ENCODE measurements around the gene SYCE1L. TPM values are rescaled to one million over a fixed set of nuclear protein-coding genes. Genes with fewer than 3 reads are reported as not detected.

Gene SYCE1L
- total and polyA plus RNA-seq, 9 of the 15 experiments (the other 6 are each of a cell fraction or from before 2014, with no cell fraction given): 0.54 to 2.7 (median 1.1) TPM; not detected in 5

DNA sequence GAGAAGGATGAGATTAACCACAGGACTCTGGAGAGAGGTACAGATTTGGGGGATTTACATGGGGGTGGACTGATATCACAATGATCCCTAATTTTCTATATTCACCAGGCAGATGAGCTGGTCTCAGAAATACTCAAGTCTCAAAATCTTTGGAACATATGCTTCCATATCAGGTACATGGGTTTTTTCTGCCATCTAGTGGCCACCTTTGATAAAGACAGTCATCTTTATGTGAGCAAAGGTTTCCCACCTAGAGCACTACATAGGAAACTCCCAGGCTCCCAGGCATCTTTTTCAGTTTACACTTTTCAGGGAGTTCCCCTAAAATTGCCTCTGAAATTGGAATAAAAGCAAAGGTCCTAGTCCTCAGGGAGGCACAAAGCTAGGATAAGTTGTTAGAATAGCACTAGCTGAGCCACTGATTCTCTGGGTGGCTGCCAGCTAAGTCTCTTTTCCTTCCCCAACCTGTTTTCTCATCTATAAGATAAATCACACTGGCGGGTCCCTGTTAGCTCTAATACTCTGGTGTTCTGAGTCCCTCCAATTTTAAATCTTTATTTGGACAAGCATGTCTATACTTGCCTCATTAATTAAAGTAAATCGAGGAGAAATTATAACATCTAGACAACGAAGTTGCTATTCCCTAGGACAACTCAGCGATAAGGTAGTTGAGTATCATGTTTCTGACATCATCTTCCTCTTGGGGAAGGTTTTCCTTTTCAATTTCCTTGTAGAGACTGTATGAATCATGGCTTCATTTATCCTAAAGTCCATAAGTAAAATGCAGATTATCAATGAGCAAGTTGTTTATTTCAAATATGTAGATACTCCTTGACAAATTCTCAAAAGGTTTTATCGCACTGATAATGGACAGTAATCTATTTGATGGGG, 27.2 kb upstream of the SYCE1L start (continued):
- TF ChIP-seq REST (IDR thresholded peaks at IDR 0.05; ENCODE audit: borderline replicate concordance) (peak; percentile 51; the same call in 1 of the 2 replicates), REST (CRISPR knock-in tag; IDR thresholded peaks at IDR 0.05; ENCODE audit: low read depth) (no peak), SMARCA5 (IDR thresholded peaks at IDR 0.05) (no peak), CEBPB (tag; IDR thresholded peaks at IDR 0.05) (no peak), RAD21 (CRISPR knock-in tag; conservative IDR thresholded peaks at IDR 0.05 in 1 of 2, IDR thresholded peaks at IDR 0.05 in 1 of 2) (peak; percentile 71 to 83), ZNF165 (CRISPR knock-in tag; IDR thresholded peaks at IDR 0.05; ENCODE audit: borderline replicate concordance) (no peak)
- TF ChIP-seq, protein P1, sequence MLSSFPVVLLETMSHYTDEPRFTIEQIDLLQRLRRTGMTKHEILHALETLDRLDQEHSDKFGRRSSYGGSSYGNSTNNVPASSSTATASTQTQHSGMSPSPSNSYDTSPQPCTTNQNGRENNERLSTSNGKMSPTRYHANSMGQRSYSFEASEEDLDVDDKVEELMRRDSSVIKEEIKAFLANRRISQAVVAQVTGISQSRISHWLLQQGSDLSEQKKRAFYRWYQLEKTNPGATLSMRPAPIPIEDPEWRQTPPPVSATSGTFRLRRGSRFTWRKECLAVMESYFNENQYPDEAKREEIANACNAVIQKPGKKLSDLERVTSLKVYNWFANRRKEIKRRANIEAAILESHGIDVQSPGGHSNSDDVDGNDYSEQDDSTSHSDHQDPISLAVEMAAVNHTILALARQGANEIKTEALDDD (IDR thresholded peaks at IDR 0.05): no peak
- TF ChIP-seq, protein P2, sequence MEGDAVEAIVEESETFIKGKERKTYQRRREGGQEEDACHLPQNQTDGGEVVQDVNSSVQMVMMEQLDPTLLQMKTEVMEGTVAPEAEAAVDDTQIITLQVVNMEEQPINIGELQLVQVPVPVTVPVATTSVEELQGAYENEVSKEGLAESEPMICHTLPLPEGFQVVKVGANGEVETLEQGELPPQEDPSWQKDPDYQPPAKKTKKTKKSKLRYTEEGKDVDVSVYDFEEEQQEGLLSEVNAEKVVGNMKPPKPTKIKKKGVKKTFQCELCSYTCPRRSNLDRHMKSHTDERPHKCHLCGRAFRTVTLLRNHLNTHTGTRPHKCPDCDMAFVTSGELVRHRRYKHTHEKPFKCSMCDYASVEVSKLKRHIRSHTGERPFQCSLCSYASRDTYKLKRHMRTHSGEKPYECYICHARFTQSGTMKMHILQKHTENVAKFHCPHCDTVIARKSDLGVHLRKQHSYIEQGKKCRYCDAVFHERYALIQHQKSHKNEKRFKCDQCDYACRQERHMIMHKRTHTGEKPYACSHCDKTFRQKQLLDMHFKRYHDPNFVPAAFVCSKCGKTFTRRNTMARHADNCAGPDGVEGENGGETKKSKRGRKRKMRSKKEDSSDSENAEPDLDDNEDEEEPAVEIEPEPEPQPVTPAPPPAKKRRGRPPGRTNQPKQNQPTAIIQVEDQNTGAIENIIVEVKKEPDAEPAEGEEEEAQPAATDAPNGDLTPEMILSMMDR (IDR thresholded peaks at IDR 0.05 in 2 of 3, conservative IDR thresholded peaks at IDR 0.05 in 1 of 3; ENCODE audit: insufficient read depth in 2 of 3, low read depth in 1 of 3, low read length in 3 of 3): peak; percentile 52 to 75 (median 63); a peak in 5 of 6 replicates

Data from K562 (cell line).